Neuron (in vitro differentiated cells): ENCODE measurements around the gene LAMP5.
A peak's percentile ranks its signal among the peaks of the same experiment; 100 is the strongest.

Experiments used
- H2AFZ ChIP-seq: one replicate; pipeline ENCODE4 v1.6.1; 2013; ENCODE audit warnings: low read depth, mild to moderate bottlenecking, inconsistent platforms, low read length, moderate library complexity
- H3K27me3 ChIP-seq: one replicate; pipeline ENCODE4 v1.6.1; 2013; ENCODE audit warnings: low read length; ENCODE audit not compliant: insufficient read depth
- H3K36me3 ChIP-seq: one replicate; pipeline ENCODE4 v1.6.1; 2013; ENCODE audit warnings: low read length; ENCODE audit not compliant: insufficient read depth
- H3K4me1 ChIP-seq: one replicate; pipeline ENCODE4 v1.6.1; 2013; ENCODE audit warnings: low read length; ENCODE audit not compliant: insufficient read depth
- H3K4me3 ChIP-seq: 2 replicates; pipeline ENCODE4 v1.5.1; 2013; ENCODE audit warnings: mild to moderate bottlenecking, low read length, moderate library complexity
- H3K9me3 ChIP-seq: one replicate; pipeline ENCODE4 v1.6.1; 2013; ENCODE audit warnings: low read length

LAMP5 gene

GRCh38 chr20:9506964-9507369 is 7.4 kb upstream of the LAMP5 start:
- Histone ChIP-seq H3K9me3 (peaks cover 3% of the 10 kb centered on the region), H3K36me3 (no peaks in the 10 kb centered on the region), H3K4me1 (no peaks in the 10 kb centered on the region), H3K27me3 (peaks cover 74% of the 10 kb centered on the region), H3K4me3 (no peak overlapping the region), H2AFZ (no peak overlapping the region)

GRCh38 chr20:9507544-9508239 is 6.7 kb upstream of the LAMP5 start:
- Histone ChIP-seq H2AFZ (no peak overlapping the region), H3K9me3 (peaks cover 3% of the 10 kb centered on the region), H3K36me3 (no peaks in the 10 kb centered on the region), H3K27me3 (peaks cover 74% of the 10 kb centered on the region), H3K4me1 (no peaks in the 10 kb centered on the region), H3K4me3 (no peak overlapping the region)

GRCh38 chr20:9508240-9508661 is 6.1 kb upstream of the LAMP5 start:
- Histone ChIP-seq H2AFZ (no peak overlapping the region), H3K27me3 (peaks cover 74% of the 10 kb centered on the region), H3K9me3 (peaks cover 3% of the 10 kb centered on the region), H3K36me3 (no peaks in the 10 kb centered on the region), H3K4me1 (no peaks in the 10 kb centered on the region), H3K4me3 (no peak overlapping the region)

- Histone ChIP-seq H3K36me3 (no peaks in the 10 kb centered on the region), H3K4me3 (no peak overlapping the region), H3K4me1 (peaks cover under 1% of the 10 kb centered on the region), H2AFZ (no peak overlapping the region), H3K27me3 (peaks cover 78% of the 10 kb centered on the region), H3K9me3 (peaks cover 3% of the 10 kb centered on the region)
Measured at GRCh38 chr20:9508696-9509178, 5.7 kb upstream of the LAMP5 start.

- no peak overlapping the region for H3K4me3 ChIP-seq
- no peak overlapping the region for H2AFZ ChIP-seq
- no peaks in the 10 kb centered on the region for H3K36me3 ChIP-seq
- peaks cover 80% of the 10 kb centered on the region for H3K27me3 ChIP-seq
- peaks cover 3% of the 10 kb centered on the region for H3K9me3 ChIP-seq
- peaks cover 6% of the 10 kb centered on the region for H3K4me1 ChIP-seq
Measured at GRCh38 chr20:9509246-9509645, 5.1 kb upstream of the LAMP5 start.

GRCh38 chr20:9510911-9511310 is 3.5 kb upstream of the LAMP5 start:
- Histone ChIP-seq H3K9me3 (peaks cover 3% of the 10 kb centered on the region), H3K4me3 (no peak overlapping the region), H3K4me1 (peaks cover 19% of the 10 kb centered on the region), H2AFZ (no peak overlapping the region), H3K36me3 (no peaks in the 10 kb centered on the region), H3K27me3 (peaks cover 82% of the 10 kb centered on the region)

GRCh38 chr20:9514072-9514460 is 324 bp upstream of the LAMP5 start:
- Histone ChIP-seq H3K4me3 (peak overlapping the region; percentile 48), H3K36me3 (no peaks in the 10 kb centered on the region), H2AFZ (peak overlapping the region; percentile 64), H3K4me1 (peaks cover 28% of the 10 kb centered on the region), H3K9me3 (peaks cover 3% of the 10 kb centered on the region), H3K27me3 (peaks cover 82% of the 10 kb centered on the region)

GRCh38 chr20:9515214-9515585 is 810 bp downstream of the LAMP5 start:
- peak overlapping the region; percentile 48 for H3K4me3 ChIP-seq

GRCh38 chr20:9515741-9516233 is 1.4 kb downstream of the LAMP5 start:
- Histone ChIP-seq H3K36me3 (no peaks in the 10 kb centered on the region), H3K4me3 (peak overlapping the region; percentile 48), H2AFZ (peak overlapping the region; percentile 40), H3K27me3 (peaks cover 72% of the 10 kb centered on the region), H3K9me3 (peaks cover 3% of the 10 kb centered on the region), H3K4me1 (peaks cover 36% of the 10 kb centered on the region)

More at GRCh38 chr20:9515214-9515585, 810 bp downstream of the LAMP5 start:
- peaks cover 34% of the 10 kb centered on the region for H3K4me1 ChIP-seq
- peaks cover 3% of the 10 kb centered on the region for H3K9me3 ChIP-seq
- H3K27me3 ChIP-seq, result peaks cover 74% of the 10 kb centered on the region
- H2AFZ ChIP-seq, result peak overlapping the region; percentile 40
- H3K36me3 ChIP-seq, result no peaks in the 10 kb centered on the region

- Histone ChIP-seq H3K27me3 (peaks cover 67% of the 10 kb centered on the region), H3K36me3 (no peaks in the 10 kb centered on the region), H2AFZ (peak overlapping the region; percentile 40)
Measured at GRCh38 chr20:9516234-9516871, 2.0 kb downstream of the LAMP5 start.

GRCh38 chr20:9517297-9518162 is 3.1 kb downstream of the LAMP5 start:
- H3K4me3 ChIP-seq, result no peak overlapping the region
- H3K27me3 ChIP-seq, result peaks cover 57% of the 10 kb centered on the region
- H2AFZ ChIP-seq, result no peak overlapping the region
- peaks cover 3% of the 10 kb centered on the region for H3K9me3 ChIP-seq
- H3K36me3 ChIP-seq, result no peaks in the 10 kb centered on the region
- H3K4me1 ChIP-seq, result peaks cover 36% of the 10 kb centered on the region

More at GRCh38 chr20:9516234-9516871, 2.0 kb downstream of the LAMP5 start:
- Histone ChIP-seq H3K9me3 (peaks cover 3% of the 10 kb centered on the region), H3K4me3 (no peak overlapping the region), H3K4me1 (peaks cover 36% of the 10 kb centered on the region)

- peaks cover 50% of the 10 kb centered on the region for H3K27me3 ChIP-seq
- peaks cover 3% of the 10 kb centered on the region for H3K9me3 ChIP-seq
- no peak overlapping the region for H2AFZ ChIP-seq
- H3K4me1 ChIP-seq, result peaks cover 36% of the 10 kb centered on the region
- H3K4me3 ChIP-seq, result no peak overlapping the region
- no peaks in the 10 kb centered on the region for H3K36me3 ChIP-seq
Measured at GRCh38 chr20:9518576-9519175, 4.3 kb downstream of the LAMP5 start.
